Effector CD4-positive, alpha-beta T cell (primary cell): Measurements from ENCODE around the gene ELK4.
A peak's percentile ranks its signal among the peaks of the same experiment; 100 is the strongest.

Experiments
- DNase-seq: peaks from one replicate; pipeline ENCODE4 v3.0.0-alpha.2; 2020
- total RNA-seq: gene quantifications from one replicate; lab custom pipeline; 2026; lab: John Stamatoyannopoulos, UW

The ELK4 gene, protein sequence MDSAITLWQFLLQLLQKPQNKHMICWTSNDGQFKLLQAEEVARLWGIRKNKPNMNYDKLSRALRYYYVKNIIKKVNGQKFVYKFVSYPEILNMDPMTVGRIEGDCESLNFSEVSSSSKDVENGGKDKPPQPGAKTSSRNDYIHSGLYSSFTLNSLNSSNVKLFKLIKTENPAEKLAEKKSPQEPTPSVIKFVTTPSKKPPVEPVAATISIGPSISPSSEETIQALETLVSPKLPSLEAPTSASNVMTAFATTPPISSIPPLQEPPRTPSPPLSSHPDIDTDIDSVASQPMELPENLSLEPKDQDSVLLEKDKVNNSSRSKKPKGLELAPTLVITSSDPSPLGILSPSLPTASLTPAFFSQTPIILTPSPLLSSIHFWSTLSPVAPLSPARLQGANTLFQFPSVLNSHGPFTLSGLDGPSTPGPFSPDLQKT
- total RNA-seq, result 127 reads per million, percentile 87 among the genes with 10 or more reads in this experiment

- DNase-seq, result peak; percentile 100
Observed at GRCh38 chr1:205631768-205632668, at the start of gene ELK4. ELK4 (minus strand) TSS chr1:205632011; CDS start chr1:205623882, 8,129 bp downstream.

- DNase-seq, result no peak
Observed at GRCh38 chr1:205681364-205681763, 49.6 kb upstream of the ELK4 start.

DNA sequence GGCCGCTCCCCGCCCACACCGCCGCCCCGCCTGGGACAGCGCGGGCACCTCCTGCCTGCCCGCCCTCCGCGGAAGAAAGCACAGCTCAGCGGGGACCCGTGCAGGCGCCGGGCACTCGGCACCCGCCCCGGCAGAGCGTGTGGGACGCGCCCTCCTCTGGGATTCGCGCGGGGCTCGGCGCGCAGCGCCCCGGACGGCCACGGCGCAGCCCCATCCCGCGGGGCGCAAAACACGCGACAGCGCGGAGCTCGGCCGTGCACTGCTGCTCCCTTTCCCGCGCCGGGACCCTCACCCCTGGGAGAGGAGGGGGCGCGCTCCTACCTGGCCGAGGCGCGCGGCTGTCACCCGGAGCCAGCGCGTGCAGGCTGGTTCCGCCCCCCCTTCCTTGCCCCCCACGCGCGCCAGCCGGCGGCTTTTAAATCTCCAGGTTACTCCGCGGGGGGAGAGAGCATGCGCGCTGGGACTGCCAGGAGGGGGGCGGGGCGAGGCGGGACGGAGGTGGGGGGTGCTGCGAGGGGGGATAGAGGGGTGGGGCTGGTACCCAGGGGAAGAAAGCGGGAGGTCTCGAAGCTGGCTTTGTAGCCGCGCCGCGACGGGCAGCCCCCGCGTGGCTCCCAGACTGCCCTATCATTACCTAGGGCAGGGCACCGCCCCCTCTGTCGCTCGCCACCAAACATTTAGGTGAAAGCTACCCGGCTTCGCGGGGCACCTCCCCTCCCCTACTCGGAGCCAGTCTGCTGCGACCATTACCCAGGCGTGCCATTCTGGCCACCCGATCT is 48.5 kb upstream of the ELK4 start, which contains the start of gene SLC45A3:
Gene SLC45A3 (minus strand): TSS at position 437 of the 779 bp plus-strand sequence. CDS start 15,853 bp downstream, outside the sequence.
- DNase-seq, result peak; percentile 8

DNA sequence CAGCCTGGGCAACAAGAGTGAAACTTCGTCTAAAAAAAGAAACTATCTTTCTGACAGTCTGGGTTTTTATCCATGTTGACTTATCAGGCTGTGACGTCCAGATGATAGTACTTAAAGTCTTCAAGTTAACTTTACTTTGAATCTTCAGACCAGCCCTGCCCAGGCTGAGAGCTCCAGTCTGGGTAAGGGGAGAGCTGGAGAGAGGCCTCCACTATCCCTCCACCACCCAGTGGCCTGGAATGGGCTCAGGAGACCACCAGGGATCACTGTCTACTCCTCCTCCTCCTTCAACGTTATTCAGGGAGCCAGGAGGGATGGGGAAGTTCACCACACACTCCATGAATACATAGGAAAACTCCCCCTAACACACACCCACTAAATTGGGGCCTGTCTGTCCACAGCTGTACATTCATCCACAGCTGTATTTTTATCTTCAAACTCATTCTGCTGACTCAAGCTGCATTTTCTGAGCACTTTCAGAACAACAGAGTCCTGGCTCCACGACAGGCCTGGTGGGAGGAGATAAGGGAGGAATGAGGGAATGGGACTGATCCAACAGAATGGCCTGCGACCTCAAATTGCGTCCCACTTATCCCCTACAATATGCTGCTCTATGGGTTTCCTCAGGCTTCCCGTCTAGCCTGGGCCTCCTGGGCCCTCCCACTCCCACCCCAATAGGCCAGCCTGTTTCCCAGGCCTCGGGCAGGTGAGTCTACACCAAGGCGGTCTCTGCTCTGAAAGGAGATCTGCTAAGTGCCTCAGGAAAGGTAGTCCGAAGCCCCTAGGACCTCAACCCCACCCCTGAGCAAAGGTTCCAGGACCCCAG is 46.7 kb upstream of the ELK4 start:
- DNase-seq, result no peak

GRCh38 chr1:205677167-205677566 is 45.4 kb upstream of the ELK4 start:
- no peak for DNase-seq

DNA sequence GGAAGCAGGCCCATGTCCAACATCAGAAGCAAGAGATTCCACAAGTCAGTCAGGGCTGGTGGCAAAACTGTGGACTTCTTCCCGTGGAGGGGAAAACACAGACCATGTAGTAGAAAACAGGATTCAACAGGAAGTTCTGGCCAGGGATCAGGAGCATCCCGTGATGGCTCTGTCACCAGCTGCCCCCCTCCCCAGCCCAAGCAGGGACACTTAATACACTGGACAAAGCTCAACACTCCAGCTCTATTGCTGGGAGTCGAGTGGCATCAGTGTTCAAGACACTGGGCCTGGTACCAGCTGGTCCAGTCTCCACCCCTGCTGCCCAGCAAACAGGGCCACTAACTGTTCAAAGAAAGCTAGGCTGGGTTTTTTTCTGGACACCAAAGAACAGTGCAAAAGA is 44.8 kb upstream of the ELK4 start:
- no peak for DNase-seq

DNA sequence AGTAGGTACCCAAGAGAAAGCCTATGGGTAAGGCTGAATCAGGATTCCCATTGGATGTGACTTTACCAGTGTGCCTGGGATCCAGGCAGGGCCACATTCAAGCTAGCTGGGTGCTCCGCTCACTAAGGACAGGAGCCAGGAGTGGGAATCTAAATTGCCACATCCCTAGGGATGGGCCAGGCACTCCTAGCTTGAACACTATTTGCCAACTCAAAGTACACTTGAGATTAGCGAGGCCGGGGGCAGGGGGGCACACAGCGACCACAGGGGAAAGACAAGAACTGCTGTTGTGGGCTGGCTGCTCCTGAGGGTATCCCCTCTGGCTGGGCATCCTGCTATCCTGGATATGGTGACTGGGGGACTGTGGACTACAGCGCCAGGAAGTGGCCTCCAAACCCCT is 44.2 kb upstream of the ELK4 start:
- no peak for DNase-seq

- no peak for DNase-seq
Observed at GRCh38 chr1:205675247-205675646, 43.4 kb upstream of the ELK4 start.

GRCh38 chr1:205672970-205673369 is 41.2 kb upstream of the ELK4 start:
- DNase-seq, result no peak

DNA sequence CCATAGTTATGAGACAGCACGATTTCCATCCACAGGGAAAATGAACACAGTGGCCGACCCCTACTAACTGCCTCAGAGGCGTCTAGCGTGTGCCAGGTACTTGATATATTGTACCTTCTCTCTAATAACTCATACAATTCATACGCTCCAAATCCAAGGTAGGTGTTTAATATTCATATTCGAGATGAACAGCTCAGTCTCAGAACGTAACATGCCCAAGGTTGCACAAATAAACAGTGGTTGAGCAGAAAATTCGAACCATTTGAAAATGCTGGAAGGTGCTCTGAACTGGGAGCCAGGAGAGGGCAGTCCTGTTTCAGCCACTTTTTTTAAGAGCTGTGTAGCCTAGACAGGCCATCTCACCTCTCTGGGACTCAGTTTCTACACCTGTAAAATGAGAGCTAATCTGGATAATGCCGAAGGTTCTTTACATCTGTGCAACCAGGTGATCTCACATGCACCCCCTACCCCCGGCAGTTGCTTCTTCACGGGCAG is 40.6 kb upstream of the ELK4 start:
- no peak for DNase-seq

DNA sequence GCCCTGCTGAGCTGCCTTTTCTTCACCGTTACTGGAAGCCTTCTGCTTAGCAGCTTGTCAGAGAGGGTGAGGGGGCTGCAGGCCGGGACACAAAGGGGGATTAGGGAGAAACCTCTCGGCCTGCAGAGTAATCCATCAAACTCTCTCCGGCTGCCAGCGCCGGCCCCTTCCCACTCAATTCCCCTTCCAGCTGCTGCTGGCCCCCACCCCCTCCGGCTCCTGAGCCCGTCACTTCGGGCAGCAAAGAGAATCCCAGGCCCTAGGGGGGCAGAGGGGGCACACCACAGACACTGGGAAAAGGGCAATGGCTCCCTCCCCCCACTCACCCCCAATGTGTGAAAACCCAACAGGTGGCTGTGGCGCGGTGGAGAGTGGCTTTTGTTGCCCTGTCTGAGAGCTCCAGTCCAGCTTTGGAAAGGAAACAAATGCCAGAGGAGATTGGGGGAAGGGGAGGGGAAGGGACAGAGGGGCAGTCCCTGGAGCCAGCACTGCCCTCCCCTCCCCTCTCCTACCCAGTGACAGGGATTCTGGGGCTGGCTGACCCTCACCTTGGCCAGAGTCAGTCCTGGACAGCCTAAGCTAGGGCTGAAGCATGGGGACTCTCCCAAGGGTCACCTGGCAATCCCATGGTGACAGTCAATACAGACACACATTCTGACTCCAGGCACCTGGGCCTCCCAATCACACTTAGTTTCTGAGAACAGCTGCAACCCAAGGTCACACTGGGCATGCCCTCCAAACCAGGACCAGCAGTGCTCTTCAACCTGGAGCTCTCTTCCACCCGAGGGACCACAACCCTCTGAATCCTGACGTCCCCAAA is 39.0 kb upstream of the ELK4 start:
- no peak for DNase-seq

- DNase-seq, result no peak
Observed at GRCh38 chr1:205670150-205670446, 38.3 kb upstream of the ELK4 start.

DNA sequence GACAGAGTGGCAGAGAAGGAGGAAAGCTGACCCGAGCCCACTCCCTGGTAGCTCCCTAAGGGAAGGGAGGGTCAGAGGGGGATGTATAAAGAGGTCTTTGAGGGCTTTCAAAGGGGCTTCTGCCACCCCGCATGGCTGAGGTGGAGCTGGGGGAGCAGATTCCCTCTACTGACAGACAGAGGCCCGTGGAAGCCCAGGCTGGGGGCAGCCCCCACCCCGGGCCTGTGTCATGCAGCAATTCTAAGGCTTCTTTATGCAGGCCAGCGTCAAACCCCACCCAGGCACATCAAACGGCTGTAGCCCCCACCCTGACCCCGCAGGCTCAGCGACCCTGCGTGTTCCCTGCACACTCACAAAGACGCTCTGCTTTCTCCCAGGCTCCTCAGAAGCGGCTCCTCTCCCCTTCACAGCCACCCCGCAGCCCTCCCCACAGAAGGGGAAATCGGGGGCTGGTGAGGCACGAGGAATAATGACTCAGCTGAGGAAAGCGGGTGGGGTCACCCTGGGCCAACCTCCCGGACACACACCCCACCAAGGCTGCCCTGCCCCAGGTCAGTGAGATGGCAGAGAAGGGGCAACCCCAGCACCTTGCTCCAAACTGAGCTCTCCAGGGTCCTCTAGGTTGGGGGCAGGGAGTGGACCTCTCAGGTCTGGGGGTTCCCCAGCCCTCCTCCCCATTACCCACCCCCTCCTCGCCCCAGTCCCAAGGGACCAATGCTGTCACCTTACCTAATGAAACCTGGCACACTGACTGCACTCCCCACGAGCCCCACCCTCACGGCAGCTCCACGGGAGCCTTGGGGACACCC is 37.7 kb upstream of the ELK4 start:
- no peak for DNase-seq

DNA sequence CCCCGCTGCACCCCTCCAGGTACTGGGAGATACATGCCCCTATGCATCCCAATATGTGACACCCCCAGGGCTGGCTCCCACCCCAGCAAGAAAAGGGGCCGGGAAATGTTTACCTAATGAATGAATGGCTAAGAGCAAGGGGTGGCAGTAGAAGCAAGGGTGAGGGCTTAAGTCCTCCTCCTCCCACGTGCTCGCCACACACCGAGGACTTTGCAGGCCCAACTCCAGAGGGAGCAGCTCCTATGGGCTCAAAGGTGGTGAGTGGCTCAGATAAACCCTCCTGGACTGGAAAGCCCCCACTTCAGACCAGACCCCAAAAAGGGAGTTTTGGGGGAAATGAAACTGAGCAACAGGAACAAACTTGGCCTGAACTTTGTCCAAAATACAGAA is 37.1 kb upstream of the ELK4 start:
- no peak for DNase-seq

DNA sequence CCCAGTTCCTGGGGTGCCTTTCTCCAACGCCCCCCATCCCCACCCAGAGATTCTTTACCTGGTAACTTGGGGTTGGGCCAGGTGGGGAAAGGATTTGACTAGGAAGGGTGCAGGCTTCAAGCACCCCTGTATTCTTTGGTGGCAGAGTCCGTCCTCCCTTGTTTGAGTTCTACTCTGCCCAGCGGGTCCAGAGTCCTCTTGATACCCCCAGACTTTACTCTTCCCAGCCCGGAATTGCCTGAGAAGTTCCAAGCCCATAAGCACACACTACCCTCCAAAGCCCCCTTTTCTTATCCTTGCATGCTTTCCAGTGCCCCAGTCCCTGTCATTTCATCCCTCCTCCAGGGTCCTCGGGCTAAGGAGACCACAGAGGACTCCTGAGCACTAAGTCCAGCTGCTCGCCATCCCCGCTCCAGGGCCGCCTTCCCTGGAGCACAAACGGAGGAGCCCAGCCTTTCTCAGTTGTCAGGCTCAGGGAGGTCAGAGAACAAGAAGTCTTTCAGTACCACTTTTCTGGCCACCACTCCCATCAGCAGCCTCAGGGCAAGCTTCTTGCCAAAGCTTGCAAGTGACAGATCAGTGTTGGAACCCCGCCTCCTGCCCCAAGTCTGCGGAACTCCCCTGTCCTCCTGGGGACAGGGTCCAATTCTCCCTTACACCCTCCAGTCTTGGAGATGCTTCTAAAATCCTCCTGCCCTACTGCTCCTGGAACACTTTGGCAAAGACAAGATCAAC is 36.3 kb upstream of the ELK4 start:
- DNase-seq, result no peak

GRCh38 chr1:205666372-205667166 is 34.8 kb upstream of the ELK4 start:
- DNase-seq, result no peak

- no peak for DNase-seq
Observed at GRCh38 chr1:205665201-205666045, 33.6 kb upstream of the ELK4 start.
